GM12878 (cell line): ENCODE results near the gene CRAMP1. TPM values are rescaled to one million over a fixed set of nuclear protein-coding genes. Genes with fewer than 3 reads are reported as not detected.

Experiments used
- ATAC-seq: fragments of 200-7000 bp; cut with Tn5 transposase; 3 replicates; pipeline ENCODE4 v1.9.1; 2020; ENCODE audit warnings: mild to moderate bottlenecking, moderate library complexity
- BruUV-seq: library from RNA; stranded (reverse); fragments of 400-500 nt; replicated peaks from 2 replicates; lab custom pipeline; 2021; lab: Mats Ljungman, UMichigan
- CTCF ChIA-PET: fragments of 300-600 bp; sonication (Branson Sonifier 250); formaldehyde crosslinking; extraction: SDS; loops from one replicate; lab custom pipeline; 2021; ENCODE audit warnings: inconsistent platforms; lab: Yijun Ruan, JAX
- POLR2A ChIA-PET: fragments of 350-600 bp; formaldehyde crosslinking; extraction: SDS; loops from one replicate; lab custom pipeline; 2021; ENCODE audit warnings: inconsistent platforms; lab: Charles Lee
- RAD21 ChIA-PET: fragments of 300-600 bp; sonication (Branson Sonifier 250); formaldehyde crosslinking; loops from one replicate; lab custom pipeline; 2023; ENCODE audit warnings: antibody characterized with exemption; ENCODE audit not compliant: unreplicated experiment; lab: Charles Lee
- SMC1A ChIA-PET: fragments of 300-600 bp; sonication (Branson Sonifier 250); formaldehyde crosslinking; loops from one replicate; lab custom pipeline; 2023; ENCODE audit not compliant: unreplicated experiment, uncharacterized antibody; lab: Charles Lee
- DNase-seq: peaks from one replicate; pipeline ENCODE4 v3.0.0-alpha.2; 2011; ENCODE audit warnings: low read depth, low spot score
- FAIRE-seq: peaks from 3 replicates; lab custom pipeline; 2011; peaks lifted over from hg19 to GRCh38; lab: Jason Lieb, UNC
- H2AFZ ChIP-seq: 2 replicates; pipeline ENCODE4 v1.6.0; 2011; ENCODE audit warnings: low read depth, low read length, control low read depth; ENCODE audit not compliant: control insufficient read depth
- H3K27ac ChIP-seq: 2 replicates; pipeline ENCODE4 v1.5.1; 2011; ENCODE audit warnings: control low read depth; ENCODE audit not compliant: control insufficient read depth, insufficient read depth
- H3K27me3 ChIP-seq, 2 experiments: replicated peaks in 1 of 2; 2 replicates each; pipeline versions ENCODE4 v1.6.0 to v1.6.1; 2011; ENCODE audit warnings: low read length in 1 of 2; ENCODE audit not compliant: control insufficient read depth in 2 of 2, insufficient read depth in 2 of 2
- H3K36me3 ChIP-seq, 2 experiments: 2 replicates each; pipeline ENCODE4 v1.5.1; 2011; ENCODE audit warnings: low read length in 1 of 2; ENCODE audit not compliant: control insufficient read depth in 2 of 2, insufficient read depth in 2 of 2
- H3K4me1 ChIP-seq: 2 replicates; pipeline ENCODE4 v1.6.1; 2011; ENCODE audit warnings: mild to moderate bottlenecking, low read length, moderate library complexity, mixed read lengths; ENCODE audit not compliant: control insufficient read depth, insufficient read depth
- H3K4me2 ChIP-seq: 2 replicates; pipeline ENCODE4 v1.6.0; 2011; ENCODE audit warnings: control low read depth; ENCODE audit not compliant: control insufficient read depth, insufficient read depth
- H3K4me3 ChIP-seq: fragments of 200-600 bp; sonication (generic); 2 replicates; pipeline ENCODE4 v1.5.1; 2016
- H3K79me2 ChIP-seq: 2 replicates; pipeline ENCODE4 v1.6.0; 2011; ENCODE audit warnings: low read length; ENCODE audit not compliant: control insufficient read depth, insufficient read depth
- H3K9ac ChIP-seq: 2 replicates; pipeline ENCODE4 v1.8.0; 2011; ENCODE audit warnings: low read length, control low read depth, mixed read lengths; ENCODE audit not compliant: control insufficient read depth, insufficient read depth
- H3K9me3 ChIP-seq: replicated peaks from 3 replicates; pipeline ENCODE4 v1.5.1; 2011; ENCODE audit warnings: mild to moderate bottlenecking, low read length; ENCODE audit not compliant: control insufficient read depth, insufficient read depth
- H4K20me1 ChIP-seq: 2 replicates; pipeline ENCODE4 v1.6.0; 2011; ENCODE audit not compliant: control insufficient read depth, insufficient read depth
- ASH2L ChIP-seq: fragments of 300-600, 200-600 bp; sonication (generic); IDR thresholded peaks from 2 replicates; pipeline ENCODE4 v1.6.1; 2017; ENCODE audit warnings: low read depth, mild to moderate bottlenecking, borderline replicate concordance
- ATF7 ChIP-seq: fragments of 450-650 bp; IDR thresholded peaks from 2 replicates; pipeline ENCODE4 v1.6.1; 2016; ENCODE audit warnings: low read depth, mild to moderate bottlenecking
- POLR2AphosphoS5 ChIP-seq: IDR thresholded peaks from 2 replicates; pipeline ENCODE4 v1.6.1; 2011; ENCODE audit warnings: mild to moderate bottlenecking, low read length, inconsistent platforms
- RFX5 ChIP-seq: IDR thresholded peaks from 2 replicates; pipeline ENCODE4 v1.6.1; 2011; ENCODE audit warnings: low read depth, low read length, improper control_type of control experiment
- SMARCA5 ChIP-seq: fragments of 450-650 bp; IDR thresholded peaks from 2 replicates; pipeline ENCODE4 v1.6.1; 2017; ENCODE audit warnings: mild to moderate bottlenecking
- WGBS: methylation state at CpG from one replicate; pipeline ENCODE4 v1.1.6; 2016; ENCODE audit warnings: low lambda C conversion rate; ENCODE audit not compliant: insufficient replicate concordance, insufficient coverage; ENCODE audit errors: missing lambda C conversion rate; 5-methylcytosine and 5-hydroxymethylcytosine counted together
- in situ Hi-C: fragments of 300-500 bp; cut with MboI; formaldehyde crosslinking; loops from 9 replicates; pipeline ENCODE4 v1.14.3; 2018; ENCODE audit warnings: mixed read lengths
- intact Hi-C: fragments of 100-400 bp; cut with micrococcal nuclease; formaldehyde crosslinking; loops from one replicate; pipeline ENCODE4 v1.14.2; 2022; ENCODE audit not compliant: unreplicated experiment
- polyA plus RNA-seq, 11 experiments: library from polyadenylated mRNA; depleted of rRNA in 4 of 11; unstranded in 6 of 11; stranded (reverse) in 5 of 11; fragments of >200 nt; fragmentation: Nextera tagmentation in 4 of 11; fragmentation: Illumina TruSeq in 1 of 11; extraction: Ambion mirVana in 4 of 11; extraction: Trizol in 1 of 11; gene quantifications; 1 replicate in 1 of 11; 2 replicates in 10 of 11; pipeline versions ENCODE4 v1.2.1 to v1.2.3, GENCODE V29; 2011 to 2016; ENCODE audit warnings: inconsistent platforms in 2 of 11, missing spikeins in 2 of 11, low read depth in 1 of 11
- total RNA-seq, 4 experiments: library from RNA; depleted of rRNA in 3 of 4; stranded (reverse); fragments of >200 nt in 3 of 4; fragmentation: Illumina TruSeq in 1 of 4; extraction: Trizol in 1 of 4; gene quantifications; 2 replicates each; pipeline versions ENCODE4 v1.2.1 to v1.2.3, GENCODE V29; 2013 to 2021
- TF ChIP-seq, protein P1 (sequence below): fragments of 450-650 bp; IDR thresholded peaks from 2 replicates; pipeline ENCODE4 v1.6.1; 2016; ENCODE audit warnings: mild to moderate bottlenecking, moderate library complexity, borderline replicate concordance

Gene CRAMP1
- total and polyA plus RNA-seq, 10 of the 15 experiments (the other 5 are each of a cell fraction or from before 2014, with no cell fraction given) = 0.37 to 9.8 (median 3.9) TPM

DNA sequence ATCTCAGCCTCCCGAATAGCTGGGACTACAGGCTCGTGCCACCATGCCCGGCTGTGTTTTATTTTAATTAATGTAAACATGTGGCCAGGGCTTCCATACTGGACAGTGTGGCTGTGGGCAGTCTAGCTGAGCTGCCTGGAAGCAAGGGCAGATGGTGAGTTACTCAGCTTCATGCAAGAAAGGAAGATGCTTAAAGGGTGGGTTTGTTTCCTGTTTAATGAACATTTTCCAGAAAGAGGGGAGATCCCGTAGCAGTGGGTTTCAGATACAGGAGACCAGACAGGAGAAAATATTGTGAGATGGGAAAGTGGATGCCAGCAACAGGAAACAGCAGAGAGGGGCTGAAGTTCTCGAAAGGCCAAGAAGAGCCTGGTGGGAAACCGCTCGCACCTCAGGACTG is 101.2 kb downstream of the CRAMP1 start:
- peaks cover 34% of the 10 kb centered on the region for H3K4me1 ChIP-seq
- H3K4me3 ChIP-seq = peak overlapping the region; percentile 68; the same call in 1 of the 2 replicates
- TF ChIP-seq SMARCA5 (no peak), RFX5 (no peak), ASH2L (no peak), ATF7 (no peak), POLR2AphosphoS5 (no peak)
- TF ChIP-seq, protein P1, sequence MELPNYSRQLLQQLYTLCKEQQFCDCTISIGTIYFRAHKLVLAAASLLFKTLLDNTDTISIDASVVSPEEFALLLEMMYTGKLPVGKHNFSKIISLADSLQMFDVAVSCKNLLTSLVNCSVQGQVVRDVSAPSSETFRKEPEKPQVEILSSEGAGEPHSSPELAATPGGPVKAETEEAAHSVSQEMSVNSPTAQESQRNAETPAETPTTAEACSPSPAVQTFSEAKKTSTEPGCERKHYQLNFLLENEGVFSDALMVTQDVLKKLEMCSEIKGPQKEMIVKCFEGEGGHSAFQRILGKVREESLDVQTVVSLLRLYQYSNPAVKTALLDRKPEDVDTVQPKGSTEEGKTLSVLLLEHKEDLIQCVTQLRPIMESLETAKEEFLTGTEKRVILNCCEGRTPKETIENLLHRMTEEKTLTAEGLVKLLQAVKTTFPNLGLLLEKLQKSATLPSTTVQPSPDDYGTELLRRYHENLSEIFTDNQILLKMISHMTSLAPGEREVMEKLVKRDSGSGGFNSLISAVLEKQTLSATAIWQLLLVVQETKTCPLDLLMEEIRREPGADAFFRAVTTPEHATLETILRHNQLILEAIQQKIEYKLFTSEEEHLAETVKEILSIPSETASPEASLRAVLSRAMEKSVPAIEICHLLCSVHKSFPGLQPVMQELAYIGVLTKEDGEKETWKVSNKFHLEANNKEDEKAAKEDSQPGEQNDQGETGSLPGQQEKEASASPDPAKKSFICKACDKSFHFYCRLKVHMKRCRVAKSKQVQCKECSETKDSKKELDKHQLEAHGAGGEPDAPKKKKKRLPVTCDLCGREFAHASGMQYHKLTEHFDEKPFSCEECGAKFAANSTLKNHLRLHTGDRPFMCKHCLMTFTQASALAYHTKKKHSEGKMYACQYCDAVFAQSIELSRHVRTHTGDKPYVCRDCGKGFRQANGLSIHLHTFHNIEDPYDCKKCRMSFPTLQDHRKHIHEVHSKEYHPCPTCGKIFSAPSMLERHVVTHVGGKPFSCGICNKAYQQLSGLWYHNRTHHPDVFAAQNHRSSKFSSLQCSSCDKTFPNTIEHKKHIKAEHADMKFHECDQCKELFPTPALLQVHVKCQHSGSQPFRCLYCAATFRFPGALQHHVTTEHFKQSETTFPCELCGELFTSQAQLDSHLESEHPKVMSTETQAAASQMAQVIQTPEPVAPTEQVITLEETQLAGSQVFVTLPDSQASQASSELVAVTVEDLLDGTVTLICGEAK = no peak
- no peaks in the 10 kb centered on the region; a peak in 3 of 4 replicates for H3K36me3 ChIP-seq
- H2AFZ ChIP-seq = peak overlapping the region; percentile 73; the same call in 1 of the 2 replicates
- H3K79me2 ChIP-seq = peaks cover 48% of the 10 kb centered on the region
- no peak for FAIRE-seq
- H3K27me3 ChIP-seq = no peaks in the 10 kb centered on the region
- WGBS = 24% methylated on average over 7 of the region's 7 CpGs
- ChIA-PET CTCF (no interaction called here), RAD21 (no interaction called here), POLR2A (interaction anchor here (1.0 kb wide), 1 partner anchor 11 kb away, joined by 4 read pairs; no protein-coding TSS in a partner anchor), SMC1A (no interaction called here)
- H3K9me3 ChIP-seq = no peaks in the 10 kb centered on the region
- peak overlapping the region; percentile 88 for H3K27ac ChIP-seq
- no peaks in the 10 kb centered on the region; the same call in 1 of the 2 replicates for H4K20me1 ChIP-seq
- in situ Hi-C loops (loop anchor here (5.0 kb wide), 1 partner anchor 59 kb away; the partner anchor contains the start of genes EME2, MRPS34 and NME3), intact Hi-C loops (no loop called here)
- ATAC-seq = no peak
- no peak for DNase-seq
- H3K9ac ChIP-seq = peak overlapping the region; percentile 73
- BruUV-seq = no TSS peak
- H3K4me2 ChIP-seq = peak overlapping the region; percentile 99
